Caco-2 (cell line): ENCODE results near the gene CFAP20. TPM values are rescaled to one million over a fixed set of nuclear protein-coding genes. Genes with fewer than 3 reads are reported as not detected.

Experiments
- BruUV-seq: library from RNA; stranded (reverse); fragments of 400-500 nt; replicated peaks from 2 replicates; lab custom pipeline; 2021; lab: Mats Ljungman, UMichigan
- CTCF ChIA-PET: fragments of 300-600 bp; sonication (Branson Sonifier 250); formaldehyde crosslinking; loops from one replicate; lab custom pipeline; 2022; ENCODE audit warnings: antibody characterized with exemption; lab: Charles Lee
- POLR2A ChIA-PET: fragments of 300-600 bp; sonication (Branson Sonifier 250); formaldehyde crosslinking; loops from one replicate; lab custom pipeline; 2022; ENCODE audit warnings: antibody characterized with exemption; lab: Charles Lee
- DNase-seq, 2 experiments: peaks; one replicate each; pipeline versions ENCODE4 v3.0.0 to v3.0.0-alpha.2; 2020 to 2022
- H3K27me3 ChIP-seq: replicated peaks from 2 replicates; pipeline ENCODE4 v1.6.0; 2011; ENCODE audit warnings: low read length; ENCODE audit not compliant: control insufficient read depth, insufficient read depth
- H3K36me3 ChIP-seq: 2 replicates; pipeline ENCODE4 v1.5.1; 2011; ENCODE audit warnings: low read length; ENCODE audit not compliant: control insufficient read depth, insufficient read depth
- H3K4me1 ChIP-seq: fragments of 250-450 bp; sonication (Bioruptor Pico); 2 replicates; pipeline ENCODE4 v1.5.1; 2020; ENCODE audit warnings: mild to moderate bottlenecking
- H3K4me3 ChIP-seq: 2 replicates; pipeline ENCODE4 v1.5.1; 2011; ENCODE audit warnings: low read depth, mild to moderate bottlenecking, control low read depth, low read length
- H3K9me3 ChIP-seq: fragments of 250-450 bp; sonication (Bioruptor Pico); 2 replicates; pipeline ENCODE4 v1.5.1; 2020; ENCODE audit warnings: mild to moderate bottlenecking, moderate library complexity
- H3K27ac Mint-ChIP-seq: one replicate; pipeline ENCODE4 v1.8.0; 2022; ENCODE audit warnings: mixed read lengths; ENCODE audit not compliant: unreplicated experiment
- H3K27me3 Mint-ChIP-seq: one replicate; pipeline ENCODE4 v1.8.0; 2022; ENCODE audit warnings: mixed read lengths; ENCODE audit not compliant: insufficient read depth, unreplicated experiment
- H3K36me3 Mint-ChIP-seq: one replicate; pipeline ENCODE4 v1.8.0; 2022; ENCODE audit warnings: mild to moderate bottlenecking, mixed read lengths; ENCODE audit not compliant: insufficient read depth, unreplicated experiment
- H3K4me1 Mint-ChIP-seq: one replicate; pipeline ENCODE4 v1.8.0; 2022; ENCODE audit warnings: low read depth, mixed read lengths; ENCODE audit not compliant: unreplicated experiment
- H3K4me3 Mint-ChIP-seq: one replicate; pipeline ENCODE4 v1.8.0; 2022; ENCODE audit warnings: mild to moderate bottlenecking, moderate library complexity, mixed read lengths; ENCODE audit not compliant: unreplicated experiment
- H3K9me3 Mint-ChIP-seq: one replicate; pipeline ENCODE4 v1.8.0; 2022; ENCODE audit warnings: mixed read lengths; ENCODE audit not compliant: unreplicated experiment
- CTCF ChIP-seq, 2 experiments: fragments of 200-600 bp in 1 of 2; IDR thresholded peaks; 1 replicate in 1 of 2; 2 replicates in 1 of 2; pipeline versions ENCODE4 v1.5.1 to v1.8.0; 2011 to 2022; ENCODE audit warnings: antibody characterized with exemption in 1 of 2, control low read depth in 1 of 2, inconsistent platforms in 1 of 2, low read depth in 1 of 2, low read length in 1 of 2, mild to moderate bottlenecking in 1 of 2, moderate library complexity in 1 of 2; ENCODE audit not compliant: insufficient read depth in 1 of 2, severe bottlenecking in 1 of 2, unreplicated experiment in 1 of 2
- intact Hi-C: fragments of 100-400 bp; cut with micrococcal nuclease; formaldehyde crosslinking; loops from one replicate; pipeline ENCODE4 v1.10.0; 2022; ENCODE audit not compliant: unreplicated experiment
- total RNA-seq: library from RNA; stranded (reverse); gene quantifications from 2 replicates; pipeline ENCODE4 v1.2.3, GENCODE V29; 2022

The CFAP20 gene
- total RNA-seq, 1 experiment from 2014 or later, result 73.2 TPM

GRCh38 chr16:58110571-58111301, 18.4 kb downstream of the CFAP20 start:
- POLR2A ChIA-PET, result no interaction called here
- Histone ChIP-seq H3K27me3 (no peaks in the 10 kb centered on the region), H3K9me3 (no peaks in the 10 kb centered on the region), H3K4me3 (no peak overlapping the region), H3K36me3 (peaks cover 5% of the 10 kb centered on the region), H3K4me1 (no peaks in the 10 kb centered on the region)
- Mint-ChIP-seq H3K4me1 (no peaks in the 10 kb centered on the region), H3K27me3 (no peaks in the 10 kb centered on the region), H3K27ac (no peak overlapping the region), H3K36me3 (peaks cover 30% of the 10 kb centered on the region), H3K4me3 (no peak overlapping the region), H3K9me3 (no peaks in the 10 kb centered on the region)
- intact Hi-C loops, result no loop called here
- CTCF ChIA-PET, result interaction anchor here (1.5 to 1.7 kb wide), 2 partner anchors 8 to 11 kb away, joined by 6 read pairs; no protein-coding TSS in a partner anchor
- BruUV-seq, result no TSS peak
- no peak for TF ChIP-seq CTCF (IDR thresholded peaks at IDR 0.05; ENCODE audit: insufficient read depth in 1 of 2, low read depth in 1 of 2, low read length in 1 of 2, severe bottlenecking in 1 of 2, unreplicated experiment in 1 of 2)
- no peak for DNase-seq

- CTCF ChIA-PET, result interaction anchor here (0.6 to 1.7 kb wide), 3 partner anchors 9 to 14 kb away, joined by 3 to 6 read pairs (median 6); no protein-coding TSS in a partner anchor
- Histone ChIP-seq H3K4me1 (no peaks in the 10 kb centered on the region), H3K27me3 (no peaks in the 10 kb centered on the region), H3K36me3 (no peaks in the 10 kb centered on the region; the same call in 1 of the 2 replicates), H3K4me3 (no peak overlapping the region), H3K9me3 (no peaks in the 10 kb centered on the region)
- Mint-ChIP-seq H3K9me3 (no peaks in the 10 kb centered on the region), H3K4me1 (no peaks in the 10 kb centered on the region), H3K4me3 (no peak overlapping the region), H3K36me3 (peaks cover 22% of the 10 kb centered on the region), H3K27ac (no peak overlapping the region), H3K27me3 (no peaks in the 10 kb centered on the region)
- BruUV-seq, result no TSS peak
- POLR2A ChIA-PET, result no interaction called here
- no peak for TF ChIP-seq CTCF (IDR thresholded peaks at IDR 0.05; ENCODE audit: insufficient read depth in 1 of 2, low read depth in 1 of 2, low read length in 1 of 2, severe bottlenecking in 1 of 2, unreplicated experiment in 1 of 2)
- no peak for DNase-seq
- intact Hi-C loops, result no loop called here
Observed at GRCh38 chr16:58109881-58110280, 19.3 kb downstream of the CFAP20 start.

GRCh38 chr16:58109330-58109729, 19.9 kb downstream of the CFAP20 start:
- Histone ChIP-seq H3K9me3 (no peaks in the 10 kb centered on the region), H3K4me3 (no peak overlapping the region), H3K36me3 (no peaks in the 10 kb centered on the region), H3K27me3 (no peaks in the 10 kb centered on the region), H3K4me1 (no peaks in the 10 kb centered on the region)
- H3K4me1 Mint-ChIP-seq, result no peaks in the 10 kb centered on the region
- H3K9me3 Mint-ChIP-seq, result no peaks in the 10 kb centered on the region
- H3K36me3 Mint-ChIP-seq, result peaks cover 17% of the 10 kb centered on the region
- no peak for TF ChIP-seq CTCF (IDR thresholded peaks at IDR 0.05; ENCODE audit: insufficient read depth in 1 of 2, low read depth in 1 of 2, low read length in 1 of 2, severe bottlenecking in 1 of 2, unreplicated experiment in 1 of 2)
- ChIA-PET CTCF (interaction anchor here (1.5 to 1.7 kb wide), 2 partner anchors 10 to 13 kb away, joined by 6 read pairs; no protein-coding TSS in a partner anchor), POLR2A (no interaction called here)
- intact Hi-C loops, result no loop called here
- no peak overlapping the region for H3K27ac Mint-ChIP-seq
- BruUV-seq, result no TSS peak
- H3K4me3 Mint-ChIP-seq, result no peak overlapping the region
- H3K27me3 Mint-ChIP-seq, result no peaks in the 10 kb centered on the region
- no peak for DNase-seq
